MCF 10A (cell line): ENCODE data around the gene TTC39B. TPM values are rescaled to one million over a fixed set of nuclear protein-coding genes. Genes with fewer than 3 reads are reported as not detected.

Experiments used
- BruUV-seq: library from RNA; stranded (reverse); fragments of 400-500 nt; replicated peaks from 2 replicates; lab custom pipeline; 2021; lab: Mats Ljungman, UMichigan
- CTCF ChIA-PET: fragments of 300-600 bp; sonication (Branson Sonifier 250); formaldehyde crosslinking; extraction: SDS; loops from one replicate; lab custom pipeline; 2021; ENCODE audit warnings: antibody characterized with exemption, inconsistent platforms; lab: Yijun Ruan, JAX
- POLR2A ChIA-PET: fragments of 300-600, 350-650 bp; sonication (Branson Sonifier 250); formaldehyde crosslinking; extraction: SDS; loops from one replicate; lab custom pipeline; 2020; ENCODE audit warnings: antibody characterized with exemption, inconsistent platforms; lab: Yijun Ruan, JAX
- DNase-seq: peaks from one replicate; pipeline ENCODE4 v3.0.0-alpha.2; 2018; ENCODE audit not compliant: unreplicated experiment
- H3K27ac Mint-ChIP-seq: one replicate; pipeline ENCODE4 v1.8.0; 2022; ENCODE audit warnings: mild to moderate bottlenecking, low read depth, mixed read lengths; ENCODE audit not compliant: unreplicated experiment
- H3K27me3 Mint-ChIP-seq: one replicate; pipeline ENCODE4 v1.8.0; 2022; ENCODE audit warnings: mixed read lengths; ENCODE audit not compliant: insufficient read depth, unreplicated experiment
- H3K36me3 Mint-ChIP-seq: one replicate; pipeline ENCODE4 v1.8.0; 2022; ENCODE audit warnings: mild to moderate bottlenecking, moderate library complexity, mixed read lengths; ENCODE audit not compliant: insufficient read depth, unreplicated experiment
- H3K4me1 Mint-ChIP-seq: one replicate; pipeline ENCODE4 v1.8.0; 2022; ENCODE audit warnings: mixed read lengths; ENCODE audit not compliant: insufficient read depth, unreplicated experiment
- H3K4me3 Mint-ChIP-seq: one replicate; pipeline ENCODE4 v1.8.0; 2022; ENCODE audit warnings: mild to moderate bottlenecking, moderate library complexity, mixed read lengths; ENCODE audit not compliant: unreplicated experiment
- H3K9me3 Mint-ChIP-seq: one replicate; pipeline ENCODE4 v1.8.0; 2022; ENCODE audit warnings: mixed read lengths; ENCODE audit not compliant: unreplicated experiment
- intact Hi-C: fragments of 100-400 bp; cut with micrococcal nuclease; formaldehyde crosslinking; loops from 2 replicates; pipeline ENCODE4 v1.14.1; 2022
- total RNA-seq: library from RNA; stranded (reverse); gene quantifications from 2 replicates; pipeline ENCODE4 v1.2.3, GENCODE V29; 2022
- TF ChIP-seq, protein P1 (sequence below): fragments of 200-600 bp; IDR thresholded peaks from one replicate; pipeline ENCODE4 v1.8.0; 2022; ENCODE audit warnings: antibody characterized with exemption, mild to moderate bottlenecking; ENCODE audit not compliant: unreplicated experiment

Gene TTC39B
- total RNA-seq, 1 experiment from 2014 or later, result 22.8 TPM

DNA sequence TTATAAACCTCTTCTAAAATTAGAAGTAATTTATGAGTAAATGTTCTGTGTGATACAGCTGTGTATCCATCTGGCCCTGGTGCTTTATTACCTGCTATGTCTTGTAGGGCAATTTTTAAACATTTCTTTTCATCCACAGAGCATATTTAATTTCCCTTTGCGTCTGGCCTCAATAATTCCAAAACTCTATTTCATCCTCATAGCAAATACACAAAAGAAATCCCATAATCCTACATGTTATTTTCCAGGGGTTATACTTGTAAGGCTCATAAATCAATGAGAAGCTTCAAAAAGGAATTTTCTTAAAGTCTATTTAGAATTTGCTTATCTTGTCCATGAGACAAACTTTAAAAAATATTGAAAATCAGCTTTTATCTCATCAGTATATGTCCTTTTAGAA, 167.0 kb downstream of the TTC39B start:
- Mint-ChIP-seq H3K4me1 (peaks cover 19% of the 10 kb centered on the region), H3K9me3 (no peaks in the 10 kb centered on the region), H3K36me3 (no peaks in the 10 kb centered on the region), H3K4me3 (no peak overlapping the region), H3K27ac (no peak overlapping the region), H3K27me3 (no peaks in the 10 kb centered on the region)
- TF ChIP-seq, protein P1, sequence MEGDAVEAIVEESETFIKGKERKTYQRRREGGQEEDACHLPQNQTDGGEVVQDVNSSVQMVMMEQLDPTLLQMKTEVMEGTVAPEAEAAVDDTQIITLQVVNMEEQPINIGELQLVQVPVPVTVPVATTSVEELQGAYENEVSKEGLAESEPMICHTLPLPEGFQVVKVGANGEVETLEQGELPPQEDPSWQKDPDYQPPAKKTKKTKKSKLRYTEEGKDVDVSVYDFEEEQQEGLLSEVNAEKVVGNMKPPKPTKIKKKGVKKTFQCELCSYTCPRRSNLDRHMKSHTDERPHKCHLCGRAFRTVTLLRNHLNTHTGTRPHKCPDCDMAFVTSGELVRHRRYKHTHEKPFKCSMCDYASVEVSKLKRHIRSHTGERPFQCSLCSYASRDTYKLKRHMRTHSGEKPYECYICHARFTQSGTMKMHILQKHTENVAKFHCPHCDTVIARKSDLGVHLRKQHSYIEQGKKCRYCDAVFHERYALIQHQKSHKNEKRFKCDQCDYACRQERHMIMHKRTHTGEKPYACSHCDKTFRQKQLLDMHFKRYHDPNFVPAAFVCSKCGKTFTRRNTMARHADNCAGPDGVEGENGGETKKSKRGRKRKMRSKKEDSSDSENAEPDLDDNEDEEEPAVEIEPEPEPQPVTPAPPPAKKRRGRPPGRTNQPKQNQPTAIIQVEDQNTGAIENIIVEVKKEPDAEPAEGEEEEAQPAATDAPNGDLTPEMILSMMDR, result no peak
- ChIA-PET POLR2A (no interaction called here), CTCF (interaction anchor here (0.6 to 0.8 kb wide), 2 partner anchors 272 to 1784 kb away, joined by 3 read pairs; no protein-coding TSS in a partner anchor)
- DNase-seq, result no peak
- no TSS peak for BruUV-seq
- intact Hi-C loops, result no loop called here

DNA sequence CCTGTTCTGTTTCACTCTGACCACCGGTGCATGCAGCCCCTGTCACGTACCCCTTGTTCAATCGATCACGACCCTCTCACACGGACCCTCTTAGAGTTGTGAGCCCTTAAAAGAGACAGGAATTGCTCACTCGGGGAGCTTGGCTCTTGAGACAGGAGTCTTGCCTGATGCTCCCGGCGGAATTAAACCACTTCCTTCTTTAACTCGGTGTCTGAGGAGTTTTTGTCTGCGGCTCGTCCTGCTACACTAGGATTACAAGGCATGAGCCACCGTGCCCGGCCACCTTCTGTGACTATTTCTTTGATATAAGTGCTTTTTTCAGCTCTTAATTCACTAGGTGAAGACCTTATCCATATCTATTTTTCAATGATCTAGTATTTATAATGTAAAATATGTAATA, 167.5 kb downstream of the TTC39B start:
- TF ChIP-seq, protein P1, result no peak
- POLR2A ChIA-PET, result no interaction called here
- Mint-ChIP-seq H3K27me3 (no peaks in the 10 kb centered on the region), H3K9me3 (no peaks in the 10 kb centered on the region), H3K36me3 (no peaks in the 10 kb centered on the region), H3K27ac (no peak overlapping the region), H3K4me1 (peaks cover 14% of the 10 kb centered on the region), H3K4me3 (no peak overlapping the region)
- DNase-seq, result no peak
- intact Hi-C loops, result loop anchor here (5.0 to 10.0 kb wide), 3 partner anchors 522 to 1712 kb away; no protein-coding TSS in a partner anchor
- CTCF ChIA-PET, result interaction anchor here (0.8 kb wide), 1 partner anchor 272 kb away, joined by 3 read pairs; no protein-coding TSS in a partner anchor
- no TSS peak for BruUV-seq

DNA sequence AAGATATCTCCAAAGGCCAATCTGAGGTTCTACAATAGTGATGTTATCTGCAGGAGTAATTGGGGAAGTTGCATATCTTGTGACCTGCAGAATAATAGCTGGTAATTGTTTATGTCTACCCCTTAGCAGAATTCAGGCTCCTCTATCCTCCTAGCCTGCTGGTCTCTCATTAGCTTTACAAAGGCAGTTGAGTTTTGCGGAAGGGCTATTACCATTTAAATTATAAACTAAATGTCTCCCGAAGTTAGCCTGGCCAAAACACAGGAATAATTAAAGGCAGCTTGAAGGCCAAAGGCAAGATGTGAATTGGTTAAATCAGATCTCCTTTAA, 168.7 kb downstream of the TTC39B start:
- no peak overlapping the region for H3K27ac Mint-ChIP-seq
- intact Hi-C loops, result loop anchor here (5.0 to 10.0 kb wide), 3 partner anchors 521 to 1711 kb away; no protein-coding TSS in a partner anchor
- TF ChIP-seq, protein P1, result no peak
- DNase-seq, result no peak
- no peaks in the 10 kb centered on the region for H3K9me3 Mint-ChIP-seq
- H3K4me3 Mint-ChIP-seq, result no peak overlapping the region
- CTCF ChIA-PET, result interaction anchor here (1.3 kb wide), 2 partner anchors 33 to 34 kb away, joined by 5 to 6 read pairs; no protein-coding TSS in a partner anchor
- BruUV-seq, result no TSS peak
- peaks cover 6% of the 10 kb centered on the region for H3K4me1 Mint-ChIP-seq
- no peaks in the 10 kb centered on the region for H3K36me3 Mint-ChIP-seq
- POLR2A ChIA-PET, result no interaction called here
- H3K27me3 Mint-ChIP-seq, result no peaks in the 10 kb centered on the region

DNA sequence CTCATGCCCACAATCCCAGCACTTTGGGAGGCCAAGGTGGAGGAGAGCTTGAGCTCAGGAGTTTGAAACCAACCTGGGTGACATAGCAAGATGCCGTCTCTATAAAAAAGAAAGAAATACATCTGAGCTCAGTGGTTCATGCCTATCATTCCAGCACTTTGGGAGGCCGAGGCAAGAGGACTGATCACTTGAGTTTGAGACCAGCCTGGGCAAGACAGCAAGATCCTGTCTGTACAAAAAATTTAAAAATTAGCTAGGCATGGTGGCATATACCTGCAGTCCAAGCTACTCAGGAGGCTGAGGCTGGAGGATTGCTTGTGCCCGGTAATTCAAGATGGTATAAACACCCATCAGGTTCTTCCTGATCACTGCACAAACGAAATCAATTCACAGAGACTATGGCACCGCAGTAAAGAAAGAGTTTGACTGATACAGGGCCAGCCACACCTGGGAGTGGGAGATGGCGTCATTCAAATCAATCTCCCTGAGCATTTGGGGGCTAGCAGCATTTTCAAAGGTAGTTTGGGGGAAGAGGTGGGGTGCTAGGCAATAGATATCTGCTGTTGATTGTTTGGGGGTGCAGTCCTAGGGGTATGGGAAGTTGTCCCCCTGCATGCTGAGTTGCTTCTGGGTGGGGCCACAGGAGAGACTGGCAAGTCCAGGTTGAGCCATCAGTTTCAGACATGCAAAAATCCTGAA, 169.2 kb downstream of the TTC39B start:
- BruUV-seq, result no TSS peak
- no peak for DNase-seq
- H3K27ac Mint-ChIP-seq, result no peak overlapping the region
- CTCF ChIA-PET, result interaction anchor here (0.6 to 3.0 kb wide), 4 partner anchors 32 to 369 kb away, joined by 4 to 17 read pairs (median 6); no protein-coding TSS in a partner anchor
- no peaks in the 10 kb centered on the region for H3K27me3 Mint-ChIP-seq
- no peaks in the 10 kb centered on the region for H3K36me3 Mint-ChIP-seq
- H3K4me3 Mint-ChIP-seq, result no peak overlapping the region
- no peaks in the 10 kb centered on the region for H3K9me3 Mint-ChIP-seq
- POLR2A ChIA-PET, result no interaction called here
- peaks cover 6% of the 10 kb centered on the region for H3K4me1 Mint-ChIP-seq
- TF ChIP-seq, protein P1, result no peak
- intact Hi-C loops, result loop anchor here (5.0 to 10.0 kb wide), 3 partner anchors 521 to 1711 kb away; no protein-coding TSS in a partner anchor
